Stimulated activated naive CD4-positive, alpha-beta T cell (primary cell): ENCODE results near the gene NDST3.

ENCODE experiments used
- DNase-seq, 6 experiments: peaks; one replicate each; lab custom pipeline; 2025; lab: John Stamatoyannopoulos, UW

NDST3 gene

GRCh38 chr4:118081434-118081833 lies 47.1 kb downstream of the NDST3 start:
- DNase-seq: no peak

GRCh38 chr4:118082182-118082581 lies 47.9 kb downstream of the NDST3 start:
- no peak for DNase-seq

- no peak for DNase-seq
Measured at GRCh38 chr4:118085700-118086099, 51.4 kb downstream of the NDST3 start.

- no peak for DNase-seq
Measured at GRCh38 chr4:118086344-118086743, 52.1 kb downstream of the NDST3 start.

GRCh38 chr4:118087366-118087765 lies 53.1 kb downstream of the NDST3 start:
- no peak for DNase-seq

GRCh38 chr4:118099106-118099505 lies 64.8 kb downstream of the NDST3 start:
- no peak for DNase-seq

- no peak for DNase-seq
Measured at GRCh38 chr4:118102195-118102594, 67.9 kb downstream of the NDST3 start.

GRCh38 chr4:118112117-118113046 lies 78.1 kb downstream of the NDST3 start:
- DNase-seq: no peak

- DNase-seq: no peak
Measured at GRCh38 chr4:118113220-118113619, 78.9 kb downstream of the NDST3 start.

- no peak for DNase-seq
Measured at GRCh38 chr4:118114720-118115119, 80.4 kb downstream of the NDST3 start.

- no peak for DNase-seq
Measured at GRCh38 chr4:118120120-118120760, 86.0 kb downstream of the NDST3 start.

GRCh38 chr4:118124997-118125396 lies 90.7 kb downstream of the NDST3 start:
- DNase-seq: no peak

- DNase-seq: no peak
Measured at GRCh38 chr4:118139241-118139640, 105.0 kb downstream of the NDST3 start.

GRCh38 chr4:118141240-118141639 lies 107.0 kb downstream of the NDST3 start:
- DNase-seq: no peak

- DNase-seq: no peak
Measured at GRCh38 chr4:118154649-118155048, 120.4 kb downstream of the NDST3 start.

GRCh38 chr4:118155516-118155915 lies 121.2 kb downstream of the NDST3 start:
- no peak for DNase-seq

- no peak for DNase-seq
Measured at GRCh38 chr4:118158763-118159375, 124.6 kb downstream of the NDST3 start.

- no peak for DNase-seq
Measured at GRCh38 chr4:118167306-118167705, 133.0 kb downstream of the NDST3 start.

GRCh38 chr4:118171381-118171780 lies 137.1 kb downstream of the NDST3 start:
- DNase-seq: no peak

- no peak for DNase-seq
Measured at GRCh38 chr4:118173126-118173525, 138.8 kb downstream of the NDST3 start.

- DNase-seq: no peak
Measured at GRCh38 chr4:118173956-118174725, 139.9 kb downstream of the NDST3 start.

- no peak for DNase-seq
Measured at GRCh38 chr4:118175506-118175905, 141.2 kb downstream of the NDST3 start.
